B cell (primary cell): Measurements from ENCODE around the gene PGF.

Experiments
- EZH2 ChIP-seq: IDR thresholded peaks from 2 replicates; pipeline ENCODE4 v1.6.1; 2012; ENCODE audit warnings: borderline replicate concordance, low read depth, mild to moderate bottlenecking, moderate library complexity, low read length; ENCODE audit not compliant: insufficient read depth, poor library complexity, severe bottlenecking
- TF ChIP-seq, protein P1 (sequence below): fragments of 200-600 bp; IDR thresholded peaks from one replicate; pipeline ENCODE4 v1.8.0; 2022; ENCODE audit warnings: antibody characterized with exemption, mild to moderate bottlenecking

DNA sequence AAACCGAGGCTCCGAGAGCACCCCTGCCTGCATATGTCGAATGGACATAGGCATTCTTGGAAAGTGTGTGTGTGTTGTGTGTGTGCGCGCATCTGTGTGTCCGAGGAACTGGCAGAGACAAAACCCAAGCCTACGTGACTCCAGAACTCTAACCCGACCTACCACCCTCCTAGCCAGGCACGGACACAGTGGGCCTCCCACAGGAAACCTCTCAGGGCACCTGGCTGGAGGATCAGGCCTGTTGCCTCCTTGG, 556 bp upstream of the PGF start:
- TF ChIP-seq, protein P1, sequence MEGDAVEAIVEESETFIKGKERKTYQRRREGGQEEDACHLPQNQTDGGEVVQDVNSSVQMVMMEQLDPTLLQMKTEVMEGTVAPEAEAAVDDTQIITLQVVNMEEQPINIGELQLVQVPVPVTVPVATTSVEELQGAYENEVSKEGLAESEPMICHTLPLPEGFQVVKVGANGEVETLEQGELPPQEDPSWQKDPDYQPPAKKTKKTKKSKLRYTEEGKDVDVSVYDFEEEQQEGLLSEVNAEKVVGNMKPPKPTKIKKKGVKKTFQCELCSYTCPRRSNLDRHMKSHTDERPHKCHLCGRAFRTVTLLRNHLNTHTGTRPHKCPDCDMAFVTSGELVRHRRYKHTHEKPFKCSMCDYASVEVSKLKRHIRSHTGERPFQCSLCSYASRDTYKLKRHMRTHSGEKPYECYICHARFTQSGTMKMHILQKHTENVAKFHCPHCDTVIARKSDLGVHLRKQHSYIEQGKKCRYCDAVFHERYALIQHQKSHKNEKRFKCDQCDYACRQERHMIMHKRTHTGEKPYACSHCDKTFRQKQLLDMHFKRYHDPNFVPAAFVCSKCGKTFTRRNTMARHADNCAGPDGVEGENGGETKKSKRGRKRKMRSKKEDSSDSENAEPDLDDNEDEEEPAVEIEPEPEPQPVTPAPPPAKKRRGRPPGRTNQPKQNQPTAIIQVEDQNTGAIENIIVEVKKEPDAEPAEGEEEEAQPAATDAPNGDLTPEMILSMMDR = no peak
- TF ChIP-seq EZH2 = no peak
